Right ventricle myocardium inferior (tissue), 1 donor: ENCODE measurements around the gene TRIP12. TPM values are rescaled to one million over a fixed set of nuclear protein-coding genes. Genes with fewer than 3 reads are reported as not detected.
"Not testable (repeated sequence)": the region's sequence is repeated elsewhere in the genome, so short reads cannot be mapped to it uniquely, and the experiment has no call there.

Source experiments
- ATAC-seq: fragments of 200-7000 bp; cut with Tn5 transposase; one replicate; pipeline ENCODE4 v1.9.1; 2020; ENCODE audit warnings: mild to moderate bottlenecking, moderate library complexity
- DNase-seq: peaks from one replicate; pipeline ENCODE4 v3.0.0; 2021; ENCODE audit errors: missing footprints
- intact Hi-C: fragments of 100-400 bp; cut with DNase I; formaldehyde crosslinking; loops from one replicate; pipeline ENCODE4 v1.11.0; 2022
- total RNA-seq: library from RNA; stranded (reverse); fragmentation: NEBNext Ultra II Directional; extraction: Animal tissue kit (Norgen Biotek cat#: 25700); gene quantifications from one replicate; pipeline ENCODE4 v1.2.1, GENCODE V29; 2021
- donor health status: DM: no; HTN: yes; CAD: no; lungs with severe emphysema.

TRIP12 gene
- total RNA-seq, 1 donor from 2014 or later = 180 TPM

GRCh38 chr2:229922449-229923386 is 909 bp upstream of the TRIP12 start, which contains the start of gene FBXO36:
Gene FBXO36, plus strand, starts transcription at chr2:229922503. Its CDS starts 11 bp downstream, at chr2:229922514.
- peak; percentile 95 for DNase-seq
- intact Hi-C loops = no loop called here
- ATAC-seq = peak; percentile 77

- peak; percentile 60 for ATAC-seq
- peak; percentile 80 for DNase-seq
- intact Hi-C loops = loop anchor here (2.0 kb wide), 1 partner anchor 120 kb away; no protein-coding TSS in a partner anchor
Observed at GRCh38 chr2:229921101-229921891, 513 bp downstream of the TRIP12 start.

- intact Hi-C loops = loop anchor here (2.0 kb wide), 1 partner anchor 119 kb away; no protein-coding TSS in a partner anchor
- ATAC-seq (no peak), DNase-seq (no peak)
Observed at GRCh38 chr2:229920011-229920641, 1.7 kb downstream of the TRIP12 start.

- no peak for ATAC-seq
- intact Hi-C loops = no loop called here
- DNase-seq = no peak
Observed at GRCh38 chr2:229917793-229918192, 4.0 kb downstream of the TRIP12 start.

GRCh38 chr2:229914171-229914570 is 7.6 kb downstream of the TRIP12 start:
- intact Hi-C loops = no loop called here
- ATAC-seq = no peak
- no peak for DNase-seq

GRCh38 chr2:229910832-229911412 is 10.9 kb downstream of the TRIP12 start:
- intact Hi-C loops = no loop called here
- ATAC-seq = no peak
- DNase-seq = no peak

- DNase-seq = no peak
- ATAC-seq = no peak
- intact Hi-C loops = no loop called here
Observed at GRCh38 chr2:229910147-229910831, 11.5 kb downstream of the TRIP12 start.

GRCh38 chr2:229909090-229909489 is 12.7 kb downstream of the TRIP12 start:
- intact Hi-C loops = no loop called here
- DNase-seq = no peak
- no peak for ATAC-seq

GRCh38 chr2:229905601-229906000 is 16.2 kb downstream of the TRIP12 start:
- no peak for DNase-seq

GRCh38 chr2:229903037-229903436 is 18.8 kb downstream of the TRIP12 start:
- ATAC-seq (no peak), DNase-seq (no peak)
- intact Hi-C loops = no loop called here

More at GRCh38 chr2:229905601-229906000, 16.2 kb downstream of the TRIP12 start:
- intact Hi-C loops = no loop called here
- no peak for ATAC-seq

GRCh38 chr2:229901819-229902218 is 20.0 kb downstream of the TRIP12 start:
- no peak for DNase-seq
- intact Hi-C loops = no loop called here
- ATAC-seq = no peak

- intact Hi-C loops, ATAC-seq, DNase-seq: not testable (repeated sequence)
Observed at GRCh38 chr2:229900514-229900913, 21.3 kb downstream of the TRIP12 start.

GRCh38 chr2:229900012-229900411 is 21.8 kb downstream of the TRIP12 start:
- ATAC-seq (no peak), DNase-seq (no peak)
- intact Hi-C loops = no loop called here

- intact Hi-C loops = no loop called here
Observed at GRCh38 chr2:229899604-229900003, 22.2 kb downstream of the TRIP12 start.

GRCh38 chr2:229896857-229897256 is 25.0 kb downstream of the TRIP12 start:
- intact Hi-C loops = no loop called here
- no peak for DNase-seq
- ATAC-seq = no peak

More at GRCh38 chr2:229899604-229900003, 22.2 kb downstream of the TRIP12 start:
- no peak for DNase-seq
- no peak for ATAC-seq

GRCh38 chr2:229889023-229889422 is 32.8 kb downstream of the TRIP12 start:
- no peak for DNase-seq
- intact Hi-C loops = no loop called here
- ATAC-seq = no peak

GRCh38 chr2:229888031-229888430 is 33.8 kb downstream of the TRIP12 start:
- ATAC-seq (no peak), DNase-seq (no peak)
- intact Hi-C loops = no loop called here

GRCh38 chr2:229887441-229887840 is 34.4 kb downstream of the TRIP12 start:
- ATAC-seq (no peak), DNase-seq (no peak)
- intact Hi-C loops = no loop called here
